Thymus (tissue), 11 donors: Measurements from ENCODE around the gene MTO1. TPM values are rescaled to one million over a fixed set of nuclear protein-coding genes. Genes with fewer than 3 reads are reported as not detected.
A peak's percentile ranks its signal among the peaks of the same experiment; 100 is the strongest.
"Not testable (repeated sequence)": the region's sequence is repeated elsewhere in the genome, so short reads cannot be mapped to it uniquely, and the experiment has no call there.

ENCODE experiments used
- DNase-seq, 9 donors: peaks; one replicate each; pipeline ENCODE4 v3.0.0-alpha.2; 2013; ENCODE audit warnings: low spot score in 9 of 9, low read depth in 6 of 9, missing footprints in 1 of 9
- H3K27ac ChIP-seq, 2 donors: one replicate each; pipeline ENCODE4 v1.5.1; 2013; ENCODE audit warnings: control low read depth in 1 of 2, low read depth in 1 of 2, low read length in 1 of 2, mild to moderate bottlenecking in 1 of 2, moderate library complexity in 1 of 2
- H3K27me3 ChIP-seq, 2 donors: one replicate each; pipeline ENCODE4 v1.5.1; 2013; ENCODE audit warnings: low read length in 1 of 2; ENCODE audit not compliant: control insufficient read depth in 2 of 2, insufficient read depth in 1 of 2
- H3K36me3 ChIP-seq, 2 donors: one replicate each; pipeline ENCODE4 v1.5.1; 2013; ENCODE audit warnings: low read length in 1 of 2, mild to moderate bottlenecking in 1 of 2, moderate library complexity in 1 of 2; ENCODE audit not compliant: control insufficient read depth in 2 of 2, insufficient read depth in 2 of 2
- H3K4me1 ChIP-seq, 2 donors: one replicate each; pipeline ENCODE4 v1.5.1; 2013; ENCODE audit warnings: low read length in 2 of 2; ENCODE audit not compliant: control insufficient read depth in 2 of 2, insufficient read depth in 2 of 2
- H3K4me3 ChIP-seq, 2 donors: one replicate each; pipeline ENCODE4 v1.5.1; 2013; ENCODE audit warnings: low read length in 2 of 2, control low read depth in 1 of 2, mild to moderate bottlenecking in 1 of 2
- H3K9me3 ChIP-seq, 2 donors: one replicate each; pipeline ENCODE4 v1.5.1; 2013; ENCODE audit warnings: low read length in 1 of 2, mild to moderate bottlenecking in 1 of 2; ENCODE audit not compliant: control insufficient read depth in 2 of 2, insufficient read depth in 1 of 2
- WGBS: extraction: QIAGEN DNeasy Blood & Tissue Kit; methylation state at CpG from one replicate; pipeline ENCODE4 v1.1.7; 2013; 5-methylcytosine and 5-hydroxymethylcytosine counted together
- polyA plus RNA-seq: library from polyadenylated mRNA; stranded (reverse); fragments of 200-250 nt; gene quantifications from one replicate; pipeline ENCODE4 v1.2.3, GENCODE V29; 2013
- total RNA-seq: library from RNA; stranded (reverse); fragments of 120-200 nt; gene quantifications from one replicate; pipeline ENCODE4 v1.2.4, GENCODE V29; 2013
- donor health status: healthy.

Gene MTO1
- total and polyA plus RNA-seq, 2 donors, result 25.1 to 27.2 TPM

- WGBS, result 4% methylated on average over 23 of the region's 23 CpGs
These were observed 9.5 kb upstream of the MTO1 start, which contains the start of gene CGAS for GRCh38 chr6:73452107-73452461. Gene CGAS, minus strand, starts transcription at chr6:73452297. Its CDS starts 116 bp downstream, at chr6:73452181.

DNA sequence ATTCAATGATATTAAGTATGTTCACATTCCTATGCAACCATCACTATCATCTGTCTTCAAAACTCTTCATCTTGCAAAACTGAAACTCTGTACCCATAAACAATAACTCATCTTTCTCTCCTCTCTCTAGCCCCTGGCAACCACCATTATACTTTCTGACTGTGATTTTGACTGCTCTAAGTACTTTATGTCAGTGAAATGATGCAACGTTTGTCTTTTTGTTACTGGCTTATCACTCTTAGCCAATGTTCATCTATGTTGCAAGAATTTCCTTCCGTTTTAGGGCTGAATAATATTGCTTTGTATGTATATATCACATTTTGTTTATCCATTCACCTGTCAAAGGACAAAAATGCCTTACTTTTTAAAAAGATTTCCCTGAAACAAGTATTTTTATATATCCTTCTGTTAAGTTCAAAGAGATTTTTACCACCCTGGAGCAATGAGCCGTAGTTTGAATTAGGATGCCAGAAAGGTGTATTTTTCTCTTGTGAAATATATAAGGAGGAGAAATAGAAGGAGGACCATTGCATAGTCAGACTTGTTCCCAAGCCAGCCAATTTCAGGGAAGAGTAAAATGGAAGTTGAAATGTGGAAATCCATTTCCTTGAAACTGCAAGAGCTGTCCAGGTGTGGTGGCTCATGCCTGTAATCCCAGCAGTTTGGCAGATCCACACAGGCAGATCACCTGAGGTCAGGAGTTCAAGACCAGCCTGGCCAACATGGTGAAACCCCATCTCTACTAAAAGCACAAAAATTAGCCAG lies 5.5 kb upstream of the MTO1 start:
- Histone ChIP-seq H3K27ac (no peak overlapping the region), H3K4me1 (peaks cover 10 to 16% of the 10 kb centered on the region in 2 donors)
- WGBS, result 84% methylated on average over 3 of the region's 3 CpGs

More at GRCh38 chr6:73452107-73452461, 9.5 kb upstream of the MTO1 start, which contains the start of gene CGAS:
- peak in 7 of 9 donors; percentile 18 to 70 (median 35) for DNase-seq
- peaks cover 0 to 4% of the 10 kb centered on the region in 2 donors for H3K9me3 ChIP-seq
- H3K27me3 ChIP-seq, result peaks cover 0 to 15% of the 10 kb centered on the region in 2 donors
- H3K4me3 ChIP-seq, result peak within 1 kb of the TSS; percentile 54 to 55
- peaks cover 9 to 16% of the 10 kb centered on the region in 2 donors for H3K4me1 ChIP-seq
- H3K27ac ChIP-seq, result peak within 1 kb of the TSS; percentile 73 to 80
- H3K36me3 ChIP-seq, result no peaks in the 10 kb centered on the region

GRCh38 chr6:73459474-73459873 lies 2.1 kb upstream of the MTO1 start:
- not testable (repeated sequence) for DNase-seq, H3K27ac ChIP-seq, H3K27me3 ChIP-seq, H3K9me3 ChIP-seq, H3K4me3 ChIP-seq, H3K36me3 ChIP-seq, H3K4me1 ChIP-seq
- 98% methylated on average over 7 of the region's 7 CpGs for WGBS

More for the DNA sequence above, 5.5 kb upstream of the MTO1 start:
- Histone ChIP-seq H3K9me3 (peaks cover 0 to 4% of the 10 kb centered on the region in 2 donors), H3K36me3 (no peaks in the 10 kb centered on the region), H3K4me3 (no peak overlapping the region), H3K27me3 (peaks cover 0 to 14% of the 10 kb centered on the region in 2 donors)
- DNase-seq, result no peak

DNA sequence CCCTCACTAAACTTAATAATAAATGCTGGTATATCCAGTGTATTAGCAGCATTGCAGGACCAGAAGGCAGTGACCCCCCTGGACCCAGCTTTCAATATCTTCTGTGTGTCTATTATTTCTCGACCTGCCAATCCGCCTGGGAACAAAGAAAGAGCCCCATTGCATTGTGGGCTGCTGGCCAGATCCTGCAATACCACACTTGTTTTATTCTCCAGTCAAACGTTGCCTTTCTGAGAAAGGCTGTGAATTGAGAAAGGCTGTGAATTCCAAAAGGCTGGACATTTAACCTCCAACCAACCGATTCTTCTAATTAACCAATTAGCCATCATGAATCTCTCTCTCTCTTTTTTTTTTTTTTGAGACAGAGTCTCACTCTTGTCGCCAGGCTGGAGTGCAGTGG lies 1.5 kb upstream of the MTO1 start:
- Histone ChIP-seq H3K36me3 (peaks cover 0 to 6% of the 10 kb centered on the region in 2 donors), H3K27me3 (no peaks in the 10 kb centered on the region), H3K27ac (no peak overlapping the region), H3K9me3 (no peaks in the 10 kb centered on the region), H3K4me3 (no peak overlapping the region), H3K4me1 (peaks cover 3 to 9% of the 10 kb centered on the region in 2 donors)
- whole genome bisulfite sequencing, result 94% methylated on average over 5 of the region's 5 CpGs
- DNase-seq, result no peak

DNA sequence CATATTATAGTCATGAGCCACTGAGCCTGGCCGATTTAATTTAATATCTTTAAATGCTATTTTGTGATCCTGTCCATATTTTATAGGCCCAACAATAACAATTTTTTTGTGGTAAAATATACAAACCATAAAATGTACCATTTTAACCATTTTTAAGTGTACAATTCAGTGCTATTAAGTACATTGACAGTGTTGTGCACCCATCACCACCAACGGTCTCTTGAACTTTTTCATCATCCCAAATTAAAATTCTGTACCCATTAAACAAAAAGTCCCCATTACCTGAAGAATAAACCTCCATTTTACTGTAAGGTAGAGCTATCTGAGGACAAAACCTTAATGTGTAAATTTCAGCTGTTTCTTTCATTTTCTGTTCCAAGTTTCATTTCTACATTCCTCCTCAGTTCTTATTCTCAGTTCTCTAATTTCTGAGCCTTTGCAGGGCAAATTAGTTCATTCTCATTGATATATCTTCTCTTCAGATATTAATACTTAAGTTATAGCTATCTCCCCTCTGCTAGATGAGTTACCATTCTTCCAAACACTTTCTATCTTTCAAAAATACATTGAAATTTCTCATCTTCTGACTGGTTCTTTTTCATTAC lies 10.3 kb downstream of the MTO1 start:
- 97% methylated on average over 2 of the region's 2 CpGs for WGBS
- no peak overlapping the region for H3K4me3 ChIP-seq
- no peak overlapping the region for H3K27ac ChIP-seq
- DNase-seq, result no peak
- peaks cover 55 to 65% of the 10 kb centered on the region in 2 donors for H3K36me3 ChIP-seq
- no peaks in the 10 kb centered on the region for H3K4me1 ChIP-seq
- peaks cover 0 to 5% of the 10 kb centered on the region in 2 donors for H3K9me3 ChIP-seq
- H3K27me3 ChIP-seq, result no peaks in the 10 kb centered on the region

- Histone ChIP-seq H3K36me3 (peaks cover 62 to 66% of the 10 kb centered on the region in 2 donors), H3K4me1 (no peaks in the 10 kb centered on the region), H3K27ac (no peak overlapping the region), H3K4me3 (no peak overlapping the region), H3K9me3 (peaks cover 0 to 5% of the 10 kb centered on the region in 2 donors), H3K27me3 (no peaks in the 10 kb centered on the region)
- DNase-seq, result no peak
- 98% methylated on average over 10 of the region's 10 CpGs for WGBS
These were observed 15.2 kb downstream of the MTO1 start for GRCh38 chr6:73476723-73477122.

DNA sequence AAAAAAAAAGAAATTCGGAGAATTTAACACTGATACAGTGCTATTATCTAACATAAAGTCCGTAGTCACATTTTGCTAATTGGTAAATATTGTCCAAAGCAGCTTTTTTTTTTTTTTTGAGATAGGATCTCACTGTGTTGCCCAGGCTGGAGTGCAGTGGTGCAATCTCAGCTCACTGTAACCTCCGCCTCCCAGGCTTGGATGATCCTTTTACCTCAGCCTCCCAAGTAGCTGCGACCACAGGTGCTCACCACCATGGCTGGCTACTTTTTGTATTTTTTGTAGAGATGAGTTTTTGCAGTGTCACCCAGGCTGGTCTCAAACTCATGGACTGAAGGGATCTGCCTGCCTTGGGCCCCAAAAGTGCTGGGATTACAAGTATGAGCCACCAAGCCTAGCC lies 15.9 kb downstream of the MTO1 start:
- no peak overlapping the region for H3K27ac ChIP-seq
- peaks cover 68 to 73% of the 10 kb centered on the region in 2 donors for H3K36me3 ChIP-seq
- no peak for DNase-seq
- WGBS, result 97% methylated on average over 4 of the region's 4 CpGs
- no peak overlapping the region for H3K4me3 ChIP-seq
- no peaks in the 10 kb centered on the region for H3K27me3 ChIP-seq
- peaks cover 0 to 5% of the 10 kb centered on the region in 2 donors for H3K9me3 ChIP-seq
- H3K4me1 ChIP-seq, result no peaks in the 10 kb centered on the region

GRCh38 chr6:73481969-73482368 lies 20.4 kb downstream of the MTO1 start:
- Histone ChIP-seq H3K4me3 (no peak overlapping the region), H3K27ac (peak overlapping the region in 1 of 2 donors; percentile 31), H3K27me3 (no peaks in the 10 kb centered on the region), H3K4me1 (no peaks in the 10 kb centered on the region), H3K9me3 (no peaks in the 10 kb centered on the region), H3K36me3 (peaks cover 56 to 72% of the 10 kb centered on the region in 2 donors)
- WGBS, result 96% methylated on average over 12 of the region's 12 CpGs
- DNase-seq, result no peak

GRCh38 chr6:73484438-73484837 lies 22.9 kb downstream of the MTO1 start:
- DNase-seq, result no peak

More at GRCh38 chr6:73484438-73484837, 22.9 kb downstream of the MTO1 start:
- no peak overlapping the region for H3K4me3 ChIP-seq
- WGBS, result 100% methylated on average over 2 of the region's 2 CpGs
- no peak overlapping the region for H3K27ac ChIP-seq
- peaks cover 58 to 76% of the 10 kb centered on the region in 2 donors for H3K36me3 ChIP-seq
- H3K27me3 ChIP-seq, result no peaks in the 10 kb centered on the region
- no peaks in the 10 kb centered on the region for H3K4me1 ChIP-seq
- H3K9me3 ChIP-seq, result no peaks in the 10 kb centered on the region
